ENCODE data around the gene IGLL5.

DNA sequence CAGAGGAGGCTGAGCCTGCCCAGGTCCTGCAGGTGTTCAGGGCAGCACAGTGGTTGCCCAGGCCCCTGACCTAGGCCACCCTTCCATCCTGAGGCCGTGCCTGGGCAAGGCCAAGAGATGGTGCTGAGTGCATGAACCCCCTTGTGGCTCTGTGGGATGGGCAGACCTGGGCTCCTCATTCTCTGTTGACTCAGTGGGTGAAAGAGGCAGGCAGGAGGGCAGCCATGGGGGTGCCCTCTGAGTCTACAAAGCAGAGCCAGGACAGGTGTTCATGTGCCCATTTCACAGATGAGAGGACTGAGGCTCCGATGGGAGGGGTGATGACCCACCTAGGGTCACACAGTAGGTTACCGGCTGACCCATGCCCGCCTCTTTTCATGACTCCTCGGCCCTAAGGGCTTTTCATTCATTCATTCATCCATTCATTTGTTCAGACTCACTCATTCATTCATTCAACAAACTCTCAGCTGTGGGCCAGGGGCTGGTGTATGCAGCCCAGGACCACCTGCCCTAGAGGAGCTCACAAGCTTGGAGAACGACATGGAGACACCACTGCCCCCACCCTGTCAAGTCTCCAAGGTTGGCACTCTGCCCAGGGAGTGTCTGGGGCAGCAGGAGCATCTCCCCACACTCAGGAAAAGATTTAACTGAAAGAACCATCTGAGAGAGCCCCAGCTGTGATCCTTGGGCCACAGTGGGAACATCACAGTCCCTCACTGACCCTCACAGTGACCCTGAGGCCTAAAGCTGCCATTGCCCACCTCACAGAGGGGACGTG, 40.5 kb downstream of the IGLL5 start:
- TF ChIP-seq POLR2A (IDR thresholded peaks at IDR 0.05) = no peak
- no peak for TF ChIP-seq CTCF (IDR thresholded peaks at IDR 0.05)

Measured in Peyer's patch (tissue), 4 donors.